ENCODE measurements around the gene NT5C3A. TPM values are rescaled to one million over a fixed set of nuclear protein-coding genes. Genes with fewer than 3 reads are reported as not detected.
A peak's percentile ranks its signal among the peaks of the same experiment; 100 is the strongest.

The NT5C3A gene
- polyA plus RNA-seq, 1 experiment, result 20.3 TPM

GRCh38 chr7:33070277-33070676, 7.7 kb upstream of the NT5C3A start:
- ChIA-PET CTCF (no interaction called here), POLR2A (no interaction called here)
- H3K4me3 ChIP-seq (ENCODE audit: low read depth, low read length), result no peak overlapping the region

GRCh38 chr7:33067921-33068320, 5.3 kb upstream of the NT5C3A start:
- H3K27ac ChIP-seq (ENCODE audit: low read depth, low read length), result no peak overlapping the region
- DNase-seq (ENCODE audit: low read depth, low spot score), result no peak
- ChIA-PET CTCF (interaction anchor here (0.7 kb wide), 1 partner anchor 40 kb away, joined by 3 read pairs; no protein-coding TSS in a partner anchor), POLR2A (no interaction called here)
- TF ChIP-seq, protein P1, sequence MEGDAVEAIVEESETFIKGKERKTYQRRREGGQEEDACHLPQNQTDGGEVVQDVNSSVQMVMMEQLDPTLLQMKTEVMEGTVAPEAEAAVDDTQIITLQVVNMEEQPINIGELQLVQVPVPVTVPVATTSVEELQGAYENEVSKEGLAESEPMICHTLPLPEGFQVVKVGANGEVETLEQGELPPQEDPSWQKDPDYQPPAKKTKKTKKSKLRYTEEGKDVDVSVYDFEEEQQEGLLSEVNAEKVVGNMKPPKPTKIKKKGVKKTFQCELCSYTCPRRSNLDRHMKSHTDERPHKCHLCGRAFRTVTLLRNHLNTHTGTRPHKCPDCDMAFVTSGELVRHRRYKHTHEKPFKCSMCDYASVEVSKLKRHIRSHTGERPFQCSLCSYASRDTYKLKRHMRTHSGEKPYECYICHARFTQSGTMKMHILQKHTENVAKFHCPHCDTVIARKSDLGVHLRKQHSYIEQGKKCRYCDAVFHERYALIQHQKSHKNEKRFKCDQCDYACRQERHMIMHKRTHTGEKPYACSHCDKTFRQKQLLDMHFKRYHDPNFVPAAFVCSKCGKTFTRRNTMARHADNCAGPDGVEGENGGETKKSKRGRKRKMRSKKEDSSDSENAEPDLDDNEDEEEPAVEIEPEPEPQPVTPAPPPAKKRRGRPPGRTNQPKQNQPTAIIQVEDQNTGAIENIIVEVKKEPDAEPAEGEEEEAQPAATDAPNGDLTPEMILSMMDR (IDR thresholded peaks at IDR 0.05; ENCODE audit: low read depth, low read length), result no peak
- H3K9me3 ChIP-seq (ENCODE audit: control insufficient read depth, insufficient read depth, low read length), result peaks cover 7% of the 10 kb centered on the region
- no peak overlapping the region for H3K4me3 ChIP-seq (ENCODE audit: low read depth, low read length)
- no peaks in the 10 kb centered on the region for H3K27me3 ChIP-seq (ENCODE audit: control insufficient read depth, insufficient read depth, low read length)

More at GRCh38 chr7:33070277-33070676, 7.7 kb upstream of the NT5C3A start:
- no peak for DNase-seq (ENCODE audit: low read depth, low spot score)
- Histone ChIP-seq H3K27me3 (ENCODE audit: control insufficient read depth, insufficient read depth, low read length) (no peaks in the 10 kb centered on the region), H3K27ac (ENCODE audit: low read depth, low read length) (no peak overlapping the region), H3K9me3 (ENCODE audit: control insufficient read depth, insufficient read depth, low read length) (peaks cover 7% of the 10 kb centered on the region)
- TF ChIP-seq, protein P1 (IDR thresholded peaks at IDR 0.05; ENCODE audit: low read depth, low read length), result no peak

DNA sequence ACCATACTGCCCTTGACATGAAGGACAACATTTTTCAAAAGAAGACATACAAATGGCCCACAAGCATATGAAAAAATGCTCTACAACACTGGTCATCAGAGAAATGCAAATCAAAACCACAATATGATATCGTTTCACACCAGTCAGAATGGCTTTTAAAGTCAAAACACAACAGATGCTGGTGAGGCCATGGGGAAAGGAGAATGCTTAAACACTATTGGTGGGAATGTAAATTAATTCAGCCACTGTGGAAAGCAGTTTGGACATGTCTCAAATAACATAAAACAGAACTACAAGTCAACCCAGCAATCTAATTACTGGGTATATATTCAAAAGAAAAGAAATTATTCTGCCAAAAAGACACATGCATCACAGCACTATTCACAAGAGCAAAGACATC, 4.2 kb upstream of the NT5C3A start:
- Histone ChIP-seq H3K27ac (ENCODE audit: low read depth, low read length) (no peak overlapping the region), H3K9me3 (ENCODE audit: control insufficient read depth, insufficient read depth, low read length) (peaks cover 7% of the 10 kb centered on the region), H3K27me3 (ENCODE audit: control insufficient read depth, insufficient read depth, low read length) (no peaks in the 10 kb centered on the region), H3K4me3 (ENCODE audit: low read depth, low read length) (no peak overlapping the region)
- POLR2A ChIA-PET, result no interaction called here
- no peak for DNase-seq (ENCODE audit: low read depth, low spot score)
- CTCF ChIA-PET, result interaction anchor here (1.4 kb wide), 1 partner anchor 220 kb away, joined by 6 read pairs; no protein-coding TSS in a partner anchor
- TF ChIP-seq, protein P1 (IDR thresholded peaks at IDR 0.05; ENCODE audit: low read depth, low read length), result no peak

- Histone ChIP-seq H3K27ac (ENCODE audit: low read depth, low read length) (no peak overlapping the region), H3K4me3 (ENCODE audit: low read depth, low read length) (no peak overlapping the region), H3K9me3 (ENCODE audit: control insufficient read depth, insufficient read depth, low read length) (peaks cover 7% of the 10 kb centered on the region), H3K27me3 (ENCODE audit: control insufficient read depth, insufficient read depth, low read length) (no peaks in the 10 kb centered on the region)
- POLR2A ChIA-PET, result no interaction called here
- CTCF ChIA-PET, result no interaction called here
- DNase-seq (ENCODE audit: low read depth, low spot score), result no peak
- TF ChIP-seq, protein P1 (IDR thresholded peaks at IDR 0.05; ENCODE audit: low read depth, low read length), result no peak
Measured at GRCh38 chr7:33065981-33066380, 3.4 kb upstream of the NT5C3A start.

- H3K4me3 ChIP-seq (ENCODE audit: low read depth, low read length), result peak overlapping the region; percentile 86
- peak overlapping the region; percentile 90 for H3K27ac ChIP-seq (ENCODE audit: low read depth, low read length)
- CTCF ChIA-PET, result interaction anchor here (0.6 to 2.1 kb wide), 8 partner anchors 10 to 217 kb away, joined by 3 to 10 read pairs (median 4); no protein-coding TSS in a partner anchor
- POLR2A ChIA-PET, result interaction anchor here (0.6 to 1.7 kb wide), 8 partner anchors 9 to 474 kb away, joined by 3 to 12 read pairs (median 4); partner anchors contain the start of gene FKBP9
- no peaks in the 10 kb centered on the region; the same call in 1 of the 2 replicates for H3K9me3 ChIP-seq (ENCODE audit: control insufficient read depth, insufficient read depth, low read length)
- H3K27me3 ChIP-seq (ENCODE audit: control insufficient read depth, insufficient read depth, low read length), result no peaks in the 10 kb centered on the region
- peak; percentile 79 for DNase-seq (ENCODE audit: low read depth, low spot score)
- TF ChIP-seq, protein P1 (IDR thresholded peaks at IDR 0.05; ENCODE audit: low read depth, low read length), result no peak
Measured at GRCh38 chr7:33062782-33063443, 337 bp upstream of the NT5C3A start.

All from AG04450 (cell line).